ENCODE data around the gene WDFY2.

DNA sequence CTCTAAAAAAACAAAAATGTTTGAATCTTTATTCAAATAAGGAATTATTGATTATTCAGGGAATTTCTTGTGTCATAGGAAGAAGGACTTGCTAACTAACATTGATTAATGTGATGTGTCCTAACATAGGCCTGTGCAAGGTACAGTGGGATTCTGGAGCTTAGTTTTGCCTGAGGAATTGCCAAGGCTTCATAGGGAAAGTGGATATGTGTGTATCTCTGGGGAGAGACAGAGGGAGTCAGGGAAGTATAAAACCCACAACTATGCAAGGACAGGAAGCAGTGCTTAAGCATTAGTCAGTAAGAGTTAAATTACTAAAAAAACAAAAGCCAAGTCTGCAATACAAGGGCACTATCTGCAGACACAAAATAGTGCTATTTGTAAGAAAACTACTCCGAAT is 59.6 kb downstream of the WDFY2 start:
- TF ChIP-seq CTCF (IDR thresholded peaks at IDR 0.05) = no peak
- TF ChIP-seq POLR2AphosphoS5 (IDR thresholded peaks at IDR 0.05) = no peak
